K562 (cell line): ENCODE measurements around the gene FLVCR2. TPM values are rescaled to one million over a fixed set of nuclear protein-coding genes. Genes with fewer than 3 reads are reported as not detected.
A peak's percentile ranks its signal among the peaks of the same experiment; 100 is the strongest.

Experiments
- ATAC-seq: fragments of 200-7000 bp; cut with Tn5 transposase; 3 replicates; pipeline ENCODE4 v1.9.1; 2020; ENCODE audit warnings: moderate library complexity
- BruUV-seq: library from RNA; stranded (reverse); fragments of 400-500 nt; replicated peaks from 2 replicates; lab custom pipeline; 2021; lab: Mats Ljungman, UMichigan
- CTCF ChIA-PET: fragments of 300-600 bp; formaldehyde crosslinking; extraction: SDS; loops from one replicate; lab custom pipeline; 2021; ENCODE audit warnings: low intra/inter-chr PET ratio; lab: Yijun Ruan, JAX
- POLR2A ChIA-PET: fragments of 300-600, 350-650 bp; sonication (Branson Sonifier 250); formaldehyde crosslinking; extraction: SDS; loops from one replicate; lab custom pipeline; 2021; ENCODE audit warnings: antibody characterized with exemption, inconsistent platforms; lab: Yijun Ruan, JAX
- DNase-seq, 4 experiments: peaks; one replicate each; pipeline versions ENCODE4 v3.0.0 to v3.0.0-alpha.2; 2011 to 2018; ENCODE audit warnings: low spot score in 3 of 4, mixed read lengths in 3 of 4; ENCODE audit errors: extremely low read depth in 1 of 4
- FAIRE-seq: peaks from 2 replicates; lab custom pipeline; 2011; peaks lifted over from hg19 to GRCh38; lab: Jason Lieb, UNC
- H2AFZ ChIP-seq: 2 replicates; pipeline ENCODE4 v1.6.0; 2011; ENCODE audit warnings: low read depth, low read length, control low read depth, inconsistent platforms
- H3K27ac ChIP-seq: fragments of 200-600 bp; 3 replicates; pipeline ENCODE4 v1.8.0; 2011; ENCODE audit warnings: low read depth, mild to moderate bottlenecking, control low read depth, inconsistent platforms, low read length, moderate library complexity, mixed read lengths; ENCODE audit errors: extremely low read depth
- H3K27me3 ChIP-seq, 2 experiments: fragments of 300-600 bp in 1 of 2; 2 replicates in 1 of 2; 3 replicates in 1 of 2; pipeline versions ENCODE4 v1.6.0 to v1.8.0; 2011; ENCODE audit warnings: inconsistent platforms in 2 of 2, low read length in 2 of 2, mild to moderate bottlenecking in 1 of 2, mixed read lengths in 1 of 2, moderate library complexity in 1 of 2; ENCODE audit not compliant: control insufficient read depth in 2 of 2, insufficient read depth in 2 of 2
- H3K36me3 ChIP-seq: fragments of 300-600 bp; 3 replicates; pipeline ENCODE4 v1.8.0; 2011; ENCODE audit warnings: mild to moderate bottlenecking, low read length, inconsistent platforms; ENCODE audit not compliant: control insufficient read depth, insufficient read depth
- H3K4me1 ChIP-seq, 2 experiments: fragments of 200-600 bp in 1 of 2; replicated peaks in 1 of 2; 2 replicates in 1 of 2; 3 replicates in 1 of 2; pipeline versions ENCODE4 v1.5.1 to v1.8.0; 2011; ENCODE audit warnings: inconsistent platforms in 2 of 2, low read length in 2 of 2, mild to moderate bottlenecking in 1 of 2, mixed read lengths in 1 of 2, moderate library complexity in 1 of 2; ENCODE audit not compliant: control insufficient read depth in 2 of 2, insufficient read depth in 2 of 2
- H3K4me2 ChIP-seq: 2 replicates; pipeline ENCODE4 v1.6.1; 2011; ENCODE audit warnings: low read length, control low read depth, inconsistent platforms, mixed read lengths; ENCODE audit not compliant: insufficient read depth
- H3K4me3 ChIP-seq: fragments of 200-600 bp; sonication (generic), shearing (Covaris generic); 2 replicates; pipeline ENCODE4 v1.5.1; 2016; ENCODE audit warnings: control low read depth, inconsistent platforms
- H3K79me2 ChIP-seq: fragments of 200-600 bp; 3 replicates; pipeline ENCODE4 v1.8.0; 2011; ENCODE audit warnings: low read length, inconsistent platforms; ENCODE audit not compliant: control insufficient read depth, insufficient read depth
- H3K9ac ChIP-seq, 2 experiments: 2 replicates each; pipeline versions ENCODE4 v1.6.0 to v1.6.1; 2011; ENCODE audit warnings: low read depth in 2 of 2, low read length in 2 of 2, control low read depth in 1 of 2, inconsistent platforms in 1 of 2, mild to moderate bottlenecking in 1 of 2, mixed read lengths in 1 of 2; ENCODE audit not compliant: insufficient read depth in 1 of 2
- H3K9me1 ChIP-seq: one replicate; pipeline ENCODE4 v1.6.0; 2011; ENCODE audit warnings: inconsistent platforms, mild to moderate bottlenecking, low read length, moderate library complexity; ENCODE audit not compliant: control insufficient read depth, insufficient read depth
- H3K9me3 ChIP-seq: replicated peaks from 2 replicates; pipeline ENCODE4 v1.5.1; 2011; ENCODE audit warnings: low read depth, low read length, inconsistent platforms; ENCODE audit not compliant: control insufficient read depth, insufficient read depth
- H4K20me1 ChIP-seq: replicated peaks from 2 replicates; pipeline ENCODE4 v1.6.1; 2011; ENCODE audit warnings: low read length, inconsistent platforms, mixed read lengths; ENCODE audit not compliant: control insufficient read depth, insufficient read depth
- CBX1 ChIP-seq: sonication (generic); IDR thresholded peaks from 2 replicates; pipeline ENCODE4 v1.6.1; 2016; ENCODE audit warnings: antibody characterized with exemption, low read depth, mild to moderate bottlenecking
- HMG20A ChIP-seq: fragments of 450-650 bp; formaldehyde crosslinking; conservative IDR thresholded peaks from 2 replicates; pipeline ENCODE4 v1.4.0; 2020; ENCODE audit warnings: mild to moderate bottlenecking, mixed read lengths
- NUFIP1 ChIP-seq: fragments of 450-650 bp; IDR thresholded peaks from 2 replicates; pipeline ENCODE4 v1.6.1; 2018; ENCODE audit not compliant: partially characterized antibody
- RAD51 ChIP-seq: fragments of 450-650 bp; IDR thresholded peaks from 2 replicates; pipeline ENCODE4 v1.7.1; 2016; ENCODE audit warnings: low read depth, mild to moderate bottlenecking, borderline replicate concordance
- RBM15 ChIP-seq: fragments of 200-400 bp; formaldehyde crosslinking; IDR thresholded peaks from 2 replicates; pipeline ENCODE4 v1.6.1; 2018; ENCODE audit warnings: mild to moderate bottlenecking, low read length, moderate library complexity; ENCODE audit not compliant: insufficient read depth
- RCOR1 ChIP-seq, 2 experiments: IDR thresholded peaks; 2 replicates each; pipeline ENCODE4 v1.6.1; 2012; ENCODE audit warnings: low read depth in 2 of 2, low read length in 2 of 2, borderline replicate concordance in 1 of 2, improper control_type of control experiment in 1 of 2
- SREBF2 ChIP-seq: sonication (generic); formaldehyde crosslinking; IDR thresholded peaks from 2 replicates; pipeline ENCODE4 v1.4.0; 2020; ENCODE audit warnings: mild to moderate bottlenecking, missing genetic modification reagents
- TFE3 ChIP-seq: fragments of 450-650 bp; formaldehyde crosslinking; IDR thresholded peaks from 2 replicates; pipeline ENCODE4 v1.4.0; 2020; ENCODE audit warnings: mild to moderate bottlenecking, mixed read lengths
- ZC3H8 ChIP-seq: fragments of 450-650 bp; IDR thresholded peaks from 2 replicates; pipeline ENCODE4 v1.6.1; 2017
- ZNF354B ChIP-seq: fragments of 250-450 bp; sonication (Bioruptor Pico); IDR thresholded peaks from 2 replicates; pipeline ENCODE4 v1.4.0; 2020
- ZNF79 ChIP-seq: fragments of 250-450 bp; sonication (Bioruptor Pico); IDR thresholded peaks from 2 replicates; pipeline ENCODE4 v1.4.0; 2020; ENCODE audit warnings: low read depth, mild to moderate bottlenecking, moderate library complexity
- WGBS: fragments of 100-300 bp; shearing (Covaris generic); methylation state at CpG from one replicate; pipeline ENCODE4 v1.1.6; 2016; ENCODE audit warnings: low coverage, mixed read lengths; ENCODE audit not compliant: insufficient coverage; ENCODE audit errors: missing lambda C conversion rate; 5-methylcytosine and 5-hydroxymethylcytosine counted together
- in situ Hi-C: fragments of 300-500 bp; cut with MboI; formaldehyde crosslinking; loops from 4 replicates; pipeline ENCODE4 v1.15.0; 2018; ENCODE audit warnings: inconsistent platforms, mixed read lengths
- intact Hi-C: fragments of 100-400 bp; cut with micrococcal nuclease; formaldehyde crosslinking; loops from 2 replicates; pipeline ENCODE4 v1.14.2; 2022
- polyA plus RNA-seq, 8 experiments: library from polyadenylated mRNA; depleted of rRNA in 4 of 8; stranded (reverse) in 5 of 8; unstranded in 3 of 8; fragments of >200 nt; fragmentation: Nextera tagmentation in 2 of 8; fragmentation: Illumina TruSeq in 1 of 8; extraction: Ambion mirVana in 2 of 8; extraction: Trizol in 1 of 8; gene quantifications; 2 replicates each; pipeline versions ENCODE4 v1.2.1 to v1.2.3, GENCODE V29; 2011 to 2014; ENCODE audit warnings: inconsistent platforms in 1 of 8, missing spikeins in 1 of 8
- total RNA-seq, 7 experiments: library from RNA; depleted of rRNA in 6 of 7; stranded (reverse); fragments of >200 nt in 6 of 7; fragmentation: Illumina TruSeq in 2 of 7; extraction: Trizol in 2 of 7; gene quantifications; 2 replicates each; pipeline versions ENCODE4 v1.2.1 to v1.2.3, GENCODE V29; 2011 to 2021; ENCODE audit warnings: low replicate concordance in 1 of 7
- TF ChIP-seq, protein P1 (sequence below): fragments of 250-450 bp; sonication (Bioruptor Pico); IDR thresholded peaks from 2 replicates; pipeline ENCODE4 v1.9.0; 2021; ENCODE audit warnings: mild to moderate bottlenecking, inconsistent platforms

Gene FLVCR2
- total and polyA plus RNA-seq, 9 of the 15 experiments (the other 6 are each of a cell fraction or from before 2014, with no cell fraction given), result 1.5 TPM; not detected in 8

GRCh38 chr14:75634848-75635247, 56.4 kb downstream of the FLVCR2 start:
- BruUV-seq, result no TSS peak
- DNase-seq, result no peak
- WGBS, result 0% methylated on average over 5 of the region's 5 CpGs
- POLR2A ChIA-PET, result no interaction called here
- Histone ChIP-seq H3K4me1 (no peaks in the 10 kb centered on the region), H3K27ac (no peak overlapping the region), H3K9ac (no peak overlapping the region), H3K4me2 (no peak overlapping the region), H2AFZ (no peak overlapping the region), H3K79me2 (no peaks in the 10 kb centered on the region), H4K20me1 (no peaks in the 10 kb centered on the region), H3K4me3 (no peak overlapping the region), H3K36me3 (no peaks in the 10 kb centered on the region), H3K27me3 (peaks cover 10 to 39% of the 10 kb centered on the region in 2 experiments; a peak in 4 of 5 replicates), H3K9me1 (no peaks in the 10 kb centered on the region), H3K9me3 (no peaks in the 10 kb centered on the region)
- CTCF ChIA-PET, result no interaction called here
- ATAC-seq, result no peak
- in situ Hi-C loops, result no loop called here
- TF ChIP-seq ZC3H8, result no peak
- TF ChIP-seq HMG20A, result no peak
- FAIRE-seq, result no peak
- intact Hi-C loops, result no loop called here

- Histone ChIP-seq H3K4me2 (no peak overlapping the region), H2AFZ (no peak overlapping the region), H3K36me3 (no peaks in the 10 kb centered on the region), H3K4me3 (no peak overlapping the region), H3K79me2 (no peaks in the 10 kb centered on the region), H3K9me3 (no peaks in the 10 kb centered on the region), H3K27me3 (peaks cover 10 to 39% of the 10 kb centered on the region in 2 experiments; a peak in 4 of 5 replicates), H3K9ac (no peak overlapping the region), H3K9me1 (no peaks in the 10 kb centered on the region), H3K27ac (no peak overlapping the region), H4K20me1 (no peaks in the 10 kb centered on the region), H3K4me1 (no peaks in the 10 kb centered on the region)
- WGBS, result 1% methylated on average over 13 of the region's 13 CpGs
- ATAC-seq, result no peak
- no TSS peak for BruUV-seq
- POLR2A ChIA-PET, result interaction anchor here (0.7 to 1.6 kb wide), 3 partner anchors 19 to 112 kb away, joined by 3 to 6 read pairs (median 4); partner anchors contain the start of gene TTLL5
- CTCF ChIA-PET, result no interaction called here
- DNase-seq, result no peak
- in situ Hi-C loops, result no loop called here
- no peak for TF ChIP-seq NUFIP1
- no peak for TF ChIP-seq ZNF79 (CRISPR knock-in tag)
- TF ChIP-seq CBX1, result no peak
- TF ChIP-seq TFE3 (CRISPR knock-in tag), result peak; percentile 77
- TF ChIP-seq RCOR1 (IDR thresholded peaks at IDR 0.05; ENCODE audit: borderline replicate concordance in 1 of 2, low read depth in 2 of 2, low read length in 2 of 2), result no peak
- TF ChIP-seq ZNF354B (CRISPR knock-in tag), result no peak
- no peak for TF ChIP-seq SREBF2 (CRISPR knock-in tag)
- peak; percentile 23; the same call in 1 of the 2 replicates for TF ChIP-seq RAD51
- no peak for TF ChIP-seq RBM15
- TF ChIP-seq, protein P1, sequence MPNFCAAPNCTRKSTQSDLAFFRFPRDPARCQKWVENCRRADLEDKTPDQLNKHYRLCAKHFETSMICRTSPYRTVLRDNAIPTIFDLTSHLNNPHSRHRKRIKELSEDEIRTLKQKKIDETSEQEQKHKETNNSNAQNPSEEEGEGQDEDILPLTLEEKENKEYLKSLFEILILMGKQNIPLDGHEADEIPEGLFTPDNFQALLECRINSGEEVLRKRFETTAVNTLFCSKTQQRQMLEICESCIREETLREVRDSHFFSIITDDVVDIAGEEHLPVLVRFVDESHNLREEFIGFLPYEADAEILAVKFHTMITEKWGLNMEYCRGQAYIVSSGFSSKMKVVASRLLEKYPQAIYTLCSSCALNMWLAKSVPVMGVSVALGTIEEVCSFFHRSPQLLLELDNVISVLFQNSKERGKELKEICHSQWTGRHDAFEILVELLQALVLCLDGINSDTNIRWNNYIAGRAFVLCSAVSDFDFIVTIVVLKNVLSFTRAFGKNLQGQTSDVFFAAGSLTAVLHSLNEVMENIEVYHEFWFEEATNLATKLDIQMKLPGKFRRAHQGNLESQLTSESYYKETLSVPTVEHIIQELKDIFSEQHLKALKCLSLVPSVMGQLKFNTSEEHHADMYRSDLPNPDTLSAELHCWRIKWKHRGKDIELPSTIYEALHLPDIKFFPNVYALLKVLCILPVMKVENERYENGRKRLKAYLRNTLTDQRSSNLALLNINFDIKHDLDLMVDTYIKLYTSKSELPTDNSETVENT (CRISPR knock-in tag), result no peak
- intact Hi-C loops, result no loop called here
- no peak for FAIRE-seq
Observed at GRCh38 chr14:75636100-75636692, 57.8 kb downstream of the FLVCR2 start.
